Heart left ventricle (tissue), 16 donors: ENCODE results near the gene UVRAG. TPM values are rescaled to one million over a fixed set of nuclear protein-coding genes. Genes with fewer than 3 reads are reported as not detected.
"Not testable (repeated sequence)": the region's sequence is repeated elsewhere in the genome, so short reads cannot be mapped to it uniquely, and the experiment has no call there.

Experiments
- ATAC-seq, 4 donors: fragments of 200-7000 bp; cut with Tn5 transposase; one replicate each; pipeline ENCODE4 v1.9.1; 2020 to 2022; ENCODE audit warnings: moderate library complexity in 4 of 4, mild to moderate bottlenecking in 3 of 4, moderate number of reproducible peaks in 1 of 4
- DNase-seq, 5 donors: peaks; one replicate each; pipeline ENCODE4 v3.0.0-alpha.2; 2020
- H3K27ac ChIP-seq, 12 donors: fragments of 200-600 bp; sonication (generic) in 4 of 12; one replicate each; pipeline versions ENCODE4 v1.5.0 to v1.8.0; 2016 to 2022; ENCODE audit warnings: mild to moderate bottlenecking in 2 of 12
- H3K27me3 ChIP-seq, 9 donors: fragments of 200-600 bp; sonication (generic) in 2 of 9; one replicate each; pipeline versions ENCODE4 v1.5.1 to v1.8.0; 2016 to 2022; ENCODE audit warnings: mild to moderate bottlenecking in 3 of 9
- H3K36me3 ChIP-seq, 9 donors: fragments of 200-600 bp; sonication (generic) in 2 of 9; one replicate each; pipeline versions ENCODE4 v1.5.0 to v1.8.0; 2018 to 2022; ENCODE audit warnings: mild to moderate bottlenecking in 2 of 9
- H3K4me1 ChIP-seq, 12 donors: fragments of 200-600 bp; sonication (generic) in 4 of 12; one replicate each; pipeline versions ENCODE4 v1.5.0 to v1.8.0; 2016 to 2022; ENCODE audit warnings: mild to moderate bottlenecking in 3 of 12
- H3K4me3 ChIP-seq, 12 donors: fragments of 200-600 bp; sonication (generic) in 4 of 12; one replicate each; pipeline versions ENCODE4 v1.5.0 to v1.8.0; 2017 to 2022; ENCODE audit warnings: mild to moderate bottlenecking in 9 of 12, moderate library complexity in 4 of 12
- H3K9me3 ChIP-seq, 12 donors: fragments of 200-600 bp; sonication (generic) in 4 of 12; one replicate each; pipeline versions ENCODE4 v1.5.0 to v1.8.0; 2016 to 2022; ENCODE audit warnings: mild to moderate bottlenecking in 1 of 12
- CTCF ChIP-seq, 12 donors: fragments of 200-600 bp; sonication (generic) in 4 of 12; IDR thresholded peaks; one replicate each; pipeline versions ENCODE4 v1.5.0 to v1.8.0; 2018 to 2022; ENCODE audit warnings: antibody characterized with exemption in 12 of 12, mild to moderate bottlenecking in 5 of 12
- POLR2A ChIP-seq, 2 donors: fragments of 450-650 bp; IDR thresholded peaks; one replicate each; pipeline ENCODE4 v1.6.1; 2017; ENCODE audit warnings: antibody characterized with exemption in 2 of 2, mild to moderate bottlenecking in 2 of 2, moderate library complexity in 2 of 2
- WGBS, 4 donors: extraction: QIAGEN DNeasy Blood & Tissue Kit in 2 of 4; methylation state at CpG; one replicate each; pipeline versions ENCODE4 v1.1.5 to v1.1.7; 2013 to 2018; 5-methylcytosine and 5-hydroxymethylcytosine counted together
- intact Hi-C, 10 donors: fragments of 100-400 bp; cut with DNase I; formaldehyde crosslinking; loops; one replicate each; pipeline versions ENCODE4 v1.11.1 to v1.14.2; 2022
- polyA plus RNA-seq, 2 donors: library from polyadenylated mRNA; stranded (reverse); fragments of 200-250 nt; gene quantifications; one replicate each; pipeline ENCODE4 v1.2.3, GENCODE V29; 2013
- total RNA-seq, 9 donors: library from RNA; depleted of rRNA in 2 of 9; stranded (reverse); fragments of >200 nt in 2 of 9; fragmentation: NEBNext Ultra II Directional in 3 of 9; extraction: Animal tissue kit (Norgen Biotek cat#: 25700) in 3 of 9; gene quantifications; one replicate each; pipeline versions ENCODE4 v1.1.0 to v1.2.4, GENCODE V29; 2016 to 2023
- donor health status: ischemic (EF 13 %, LVEDD 7.1; RV severe dilation, severe dysfunction).
- donor health status: healthy with polysubstance abuse.
- donor health status: DM: no; HTN: yes; CAD: no.
- donor health status: DM: no; HTN: no; CAD: no.
- donor health status: ischemic (EF 25% LVEDD 6.9; RV normal size, moderate dysfunction).
- donor health status: ischemic (EF 25% LVEDD 5.7; RV mildly dilated, moderate dysfunction).
- donor health status: healthy.
- donor health status: DM: yes; HTN: yes; CAD: no.
- donor health status: ischemic (EF 35%, LVEDD 5.7; RV mildly dilated, moderate dysfunction).
- donor health status: nonischemic (EF 11% LVEDD 7.7; RV severe dilation, severe dysfunction).
- donor health status: DM: yes; HTN: yes; CAD: no.
- donor health status: PGD.
- donor health status: ischemic (EF 29% LVEDD 5.4; RV normal size, mild dysfunction).
- donor health status: nonischemic (EF 23%, LVEDD 6.1; RV moderate dilation, normal function).

UVRAG gene
- total and polyA plus RNA-seq, 11 donors, result 4.5 to 22.6 (median 15.0) TPM

GRCh38 chr11:75849894-75850293 lies 34.9 kb downstream of the UVRAG start:
- TF ChIP-seq CTCF (IDR thresholded peaks at IDR 0.05) (no peak), POLR2A (IDR thresholded peaks at IDR 0.05) (no peak)
- ATAC-seq, result no peak
- Histone ChIP-seq H3K9me3 (peaks cover 0 to 3% (median 0%) of the 10 kb centered on the region in 12 donors), H3K27me3 (no peaks in the 10 kb centered on the region), H3K27ac (peak overlapping the region in 2 of 12 donors; percentile 7 to 64), H3K36me3 (peaks cover 0 to 28% (median 8%) of the 10 kb centered on the region in 9 donors), H3K4me1 (peaks cover 0 to 24% (median 19%) of the 10 kb centered on the region in 12 donors), H3K4me3 (no peak overlapping the region)
- DNase-seq, result no peak
- intact Hi-C loops, result no loop called here

DNA sequence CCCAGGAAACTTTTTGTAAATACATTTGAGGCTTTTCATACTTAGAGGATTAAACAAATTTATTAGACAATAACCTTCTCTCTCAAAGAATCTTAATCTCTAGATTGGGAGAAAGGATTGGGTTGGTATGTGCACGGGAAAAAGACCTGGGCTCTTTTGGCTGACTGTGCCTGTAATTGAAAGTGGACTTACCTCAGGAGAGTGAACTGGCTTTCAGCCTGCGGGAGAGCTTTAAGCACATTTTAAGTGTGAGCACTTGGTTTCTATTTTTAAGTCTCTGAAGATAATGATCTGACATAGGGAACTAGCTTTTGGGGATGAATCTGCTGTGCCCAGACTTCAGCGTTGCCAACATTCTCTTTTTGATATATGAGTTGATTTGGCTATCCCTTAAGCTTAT lies 35.8 kb downstream of the UVRAG start:
- H3K27me3 ChIP-seq, result no peaks in the 10 kb centered on the region
- intact Hi-C loops, result no loop called here
- H3K27ac ChIP-seq, result peak overlapping the region in 11 of 12 donors; percentile 7 to 79 (median 53)
- WGBS, 4 donors, result 11 to 14% (median 12%) methylated on average over 3 of the region's 3 CpGs
- TF ChIP-seq CTCF (IDR thresholded peaks at IDR 0.05) (no peak), POLR2A (IDR thresholded peaks at IDR 0.05) (no peak)
- H3K36me3 ChIP-seq, result peaks cover 0 to 28% (median 8%) of the 10 kb centered on the region in 9 donors
- H3K4me1 ChIP-seq, result peaks cover 0 to 24% (median 19%) of the 10 kb centered on the region in 12 donors
- no peak for DNase-seq
- H3K9me3 ChIP-seq, result no peaks in the 10 kb centered on the region
- H3K4me3 ChIP-seq, result no peak overlapping the region
- ATAC-seq, result peak in 3 of 4 donors; percentile 51 to 69 (median 58)

- Histone ChIP-seq H3K4me1 (peaks cover 0 to 24% (median 19%) of the 10 kb centered on the region in 12 donors), H3K4me3 (no peak overlapping the region), H3K9me3 (no peaks in the 10 kb centered on the region), H3K27ac (peak overlapping the region in 11 of 12 donors; percentile 7 to 79 (median 53)), H3K27me3 (no peaks in the 10 kb centered on the region), H3K36me3 (peaks cover 0 to 28% (median 8%) of the 10 kb centered on the region in 9 donors)
- whole genome bisulfite sequencing, 4 donors, result 16 to 25% (median 22%) methylated on average over 1 of the region's 1 CpG
- ATAC-seq (peak in 3 of 4 donors; percentile 76 to 81 (median 80)), DNase-seq (no peak)
- TF ChIP-seq CTCF (IDR thresholded peaks at IDR 0.05), result no peak
- TF ChIP-seq POLR2A (IDR thresholded peaks at IDR 0.05), result no peak
- intact Hi-C loops, result no loop called here
Observed at GRCh38 chr11:75851203-75851602, 36.2 kb downstream of the UVRAG start.

DNA sequence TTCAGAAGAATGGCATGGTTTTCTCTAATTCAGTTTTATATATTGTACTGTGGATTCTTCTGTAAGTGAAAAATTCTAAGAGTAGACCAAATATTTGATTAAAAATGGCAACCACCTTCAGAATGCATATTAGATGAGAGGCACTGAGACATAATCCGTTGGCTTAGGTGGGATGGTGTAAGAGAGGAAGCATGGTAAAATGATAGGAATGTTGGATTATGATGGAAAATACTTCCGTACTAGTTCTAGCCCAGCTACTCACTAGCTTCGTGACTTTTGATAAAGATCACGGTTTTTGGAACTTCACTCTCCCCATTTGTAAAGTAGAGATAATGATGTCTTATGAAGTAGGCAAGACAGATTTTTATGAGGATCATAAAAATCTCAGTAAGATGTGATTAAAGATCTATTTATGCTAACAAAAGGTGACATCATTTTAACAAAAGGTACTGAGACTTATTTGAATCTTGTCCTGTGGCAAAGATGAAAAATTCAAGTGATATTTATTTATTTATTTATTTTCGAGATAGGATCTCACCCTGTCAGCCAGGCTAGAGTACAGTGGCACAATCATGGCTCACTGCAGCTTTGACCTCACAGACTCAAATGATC lies 37.5 kb downstream of the UVRAG start:
- Histone ChIP-seq H3K27ac (no peak overlapping the region), H3K4me1 (peaks cover 0 to 24% (median 19%) of the 10 kb centered on the region in 12 donors), H3K36me3 (peaks cover 0 to 28% (median 8%) of the 10 kb centered on the region in 9 donors), H3K9me3 (no peaks in the 10 kb centered on the region), H3K27me3 (no peaks in the 10 kb centered on the region), H3K4me3 (no peak overlapping the region)
- TF ChIP-seq CTCF (IDR thresholded peaks at IDR 0.05), result no peak
- TF ChIP-seq POLR2A (IDR thresholded peaks at IDR 0.05), result no peak
- WGBS, 4 donors, result 85 to 94% (median 91%) methylated on average over 5 of the region's 5 CpGs
- ATAC-seq (no peak), DNase-seq (no peak)
- intact Hi-C loops, result no loop called here

- intact Hi-C loops, DNase-seq, H3K27ac ChIP-seq, H3K4me3 ChIP-seq, H3K9me3 ChIP-seq, H3K27me3 ChIP-seq, ATAC-seq: not testable (repeated sequence)
- WGBS, 4 donors, result 94 to 99% (median 98%) methylated on average over 4 of the region's 4 CpGs
- Histone ChIP-seq H3K4me1 (peaks cover under 1 to 31% (median 20%) of the 10 kb centered on the region in 12 donors), H3K36me3 (peaks cover 0 to 28% (median 8%) of the 10 kb centered on the region in 9 donors)
Observed at GRCh38 chr11:75853563-75853962, 38.6 kb downstream of the UVRAG start.
